Thoracic aorta (tissue), 2 donors: Measurements from ENCODE around the gene HHIPL1. TPM values are rescaled to one million over a fixed set of nuclear protein-coding genes. Genes with fewer than 3 reads are reported as not detected.

Source experiments
- ATAC-seq: fragments of 150-250 bp; one replicate; pipeline ENCODE4 v1.8.0; 2017; ENCODE audit warnings: low read depth; ENCODE audit not compliant: insufficient number of reproducible peaks, low FRiP score
- DNase-seq: peaks from one replicate; pipeline ENCODE4 v3.0.0-alpha.2; 2020; ENCODE audit warnings: low spot score
- H3K27ac ChIP-seq, 2 donors: fragments of 200-600 bp; sonication (generic); 1 replicate in 1 of 2; 2 replicates in 1 of 2; pipeline ENCODE4 v1.5.1; 2016; ENCODE audit warnings: mild to moderate bottlenecking in 2 of 2, moderate library complexity in 2 of 2
- H3K27me3 ChIP-seq: fragments of 200-600 bp; sonication (generic); replicated peaks from 2 replicates; pipeline ENCODE4 v1.6.0; 2016; ENCODE audit warnings: mild to moderate bottlenecking; ENCODE audit not compliant: insufficient read depth
- H3K36me3 ChIP-seq: fragments of 200-600 bp; sonication (generic); one replicate; pipeline ENCODE4 v1.5.1; 2016
- H3K4me1 ChIP-seq, 2 donors: fragments of 200-600 bp; sonication (generic); 1 replicate in 1 of 2; 2 replicates in 1 of 2; pipeline versions ENCODE4 v1.5.1 to v1.6.0; 2016; ENCODE audit warnings: low read depth in 2 of 2, mild to moderate bottlenecking in 1 of 2; ENCODE audit not compliant: control insufficient read depth in 1 of 2
- H3K4me3 ChIP-seq: fragments of 200-600 bp; sonication (generic); 2 replicates; pipeline ENCODE4 v1.5.1; 2016; ENCODE audit warnings: mild to moderate bottlenecking
- H3K9me3 ChIP-seq: fragments of 200-600 bp; sonication (generic); 2 replicates; pipeline ENCODE4 v1.5.1; 2016
- CTCF ChIP-seq: fragments of 200-600 bp; sonication (generic); IDR thresholded peaks from one replicate; pipeline ENCODE4 v1.5.1; 2019; ENCODE audit warnings: antibody characterized with exemption
- total RNA-seq, 2 donors: library from RNA; depleted of rRNA; stranded (reverse); fragments of >200 nt; gene quantifications; one replicate each; pipeline versions ENCODE4 v1.1.0 to v1.2.3, GENCODE V29; 2016

Gene HHIPL1
- total RNA-seq, 2 donors from 2014 or later, result 2.1 to 10.0 TPM

- Histone ChIP-seq H3K27ac (no peak overlapping the region), H3K27me3 (no peaks in the 10 kb centered on the region), H3K4me3 (no peak overlapping the region), H3K4me1 (no peaks in the 10 kb centered on the region), H3K9me3 (peaks cover 6% of the 10 kb centered on the region), H3K36me3 (no peaks in the 10 kb centered on the region)
- DNase-seq, result no peak
- ATAC-seq, result no peak
- no peak for TF ChIP-seq CTCF
Observed at GRCh38 chr14:99698236-99698635, 53.3 kb downstream of the HHIPL1 start.

DNA sequence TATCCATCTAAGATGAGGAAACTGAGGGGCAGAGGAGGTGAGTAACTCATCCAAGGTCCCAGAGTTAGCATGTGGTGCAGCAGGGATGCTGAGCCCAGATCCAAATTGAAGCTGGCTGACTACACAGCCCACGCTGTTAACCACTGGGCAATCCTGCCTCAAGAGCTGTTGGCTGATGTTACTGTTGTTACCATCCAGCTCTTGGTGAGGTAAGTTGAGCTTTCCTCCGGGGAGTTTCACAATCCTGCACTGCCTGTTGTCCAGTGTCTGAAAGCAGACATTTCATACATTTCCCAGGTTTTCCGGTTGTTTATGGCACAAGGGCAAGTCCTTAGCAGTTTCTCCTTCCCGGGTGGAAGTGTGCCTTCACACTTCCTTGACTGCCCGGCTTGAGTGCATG lies 53.7 kb downstream of the HHIPL1 start:
- Histone ChIP-seq H3K4me3 (no peak overlapping the region), H3K36me3 (no peaks in the 10 kb centered on the region), H3K27ac (no peak overlapping the region), H3K27me3 (no peaks in the 10 kb centered on the region), H3K4me1 (no peaks in the 10 kb centered on the region), H3K9me3 (peaks cover 10% of the 10 kb centered on the region)
- DNase-seq (no peak), ATAC-seq (no peak)
- TF ChIP-seq CTCF, result no peak

DNA sequence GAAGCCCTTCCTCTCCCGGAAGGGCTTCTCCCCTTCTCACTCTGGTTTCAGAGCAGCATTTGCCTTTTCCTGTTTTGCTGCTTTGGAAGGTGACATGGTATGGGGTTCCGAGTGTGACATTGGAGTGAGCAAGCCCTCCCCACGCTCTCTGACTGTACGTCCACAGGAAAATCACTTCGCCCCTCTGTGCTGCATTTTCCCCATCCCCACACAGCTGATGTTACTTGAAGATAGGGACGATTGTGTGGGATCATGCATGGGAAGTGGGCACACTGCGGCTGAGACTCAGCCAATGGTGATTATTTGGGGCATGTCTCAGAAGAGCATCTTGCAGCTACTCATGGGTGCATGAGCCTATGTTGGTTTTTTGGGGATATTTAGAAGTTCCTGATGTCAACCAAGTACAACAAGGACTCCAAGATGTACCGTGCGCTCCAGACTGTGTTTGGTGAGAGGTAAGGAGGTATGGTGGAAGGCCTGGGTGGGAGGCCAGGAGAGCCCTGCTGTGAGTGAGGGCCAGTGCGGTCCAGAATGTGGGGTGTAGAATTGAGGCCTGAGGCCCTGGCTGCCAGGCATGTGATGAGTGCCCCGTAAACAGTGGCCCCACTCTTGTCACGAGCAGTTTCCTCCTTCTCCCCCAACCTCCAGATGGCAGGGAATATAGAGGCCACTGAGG lies 54.3 kb downstream of the HHIPL1 start:
- no peak for ATAC-seq
- DNase-seq, result no peak
- Histone ChIP-seq H3K36me3 (no peaks in the 10 kb centered on the region), H3K27ac (no peak overlapping the region), H3K9me3 (peaks cover 14% of the 10 kb centered on the region), H3K27me3 (no peaks in the 10 kb centered on the region), H3K4me3 (no peak overlapping the region), H3K4me1 (no peaks in the 10 kb centered on the region)
- no peak for TF ChIP-seq CTCF

- Histone ChIP-seq H3K4me3 (no peak overlapping the region), H3K27me3 (no peaks in the 10 kb centered on the region), H3K36me3 (no peaks in the 10 kb centered on the region), H3K27ac (no peak overlapping the region), H3K4me1 (no peaks in the 10 kb centered on the region), H3K9me3 (peaks cover 15% of the 10 kb centered on the region)
- no peak for TF ChIP-seq CTCF
- ATAC-seq, result no peak
- no peak for DNase-seq
Observed at GRCh38 chr14:99699861-99700260, 54.9 kb downstream of the HHIPL1 start.

DNA sequence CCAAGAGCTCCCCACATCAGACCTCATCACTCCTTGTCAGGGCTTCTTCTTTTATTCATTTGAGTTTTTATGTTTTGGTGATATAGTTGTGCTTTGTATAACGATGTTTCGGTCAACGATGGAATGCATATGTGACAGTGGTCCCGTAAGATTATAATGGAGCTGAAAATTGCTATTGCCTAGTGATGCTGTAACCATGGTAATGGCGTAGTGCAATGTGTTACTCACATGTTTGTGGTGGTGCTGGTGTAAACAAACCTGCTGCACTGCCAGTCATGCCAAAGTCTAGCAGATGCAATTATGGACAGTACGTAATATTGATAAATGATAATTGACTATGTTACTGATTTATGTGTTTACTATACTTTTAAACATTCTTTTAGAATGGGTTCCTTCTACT lies 55.5 kb downstream of the HHIPL1 start:
- no peak for ATAC-seq
- TF ChIP-seq CTCF, result no peak
- H3K27ac ChIP-seq, result no peak overlapping the region
- no peak for DNase-seq
- peaks cover 15% of the 10 kb centered on the region for H3K9me3 ChIP-seq
- no peaks in the 10 kb centered on the region for H3K36me3 ChIP-seq
- H3K27me3 ChIP-seq, result no peaks in the 10 kb centered on the region
- no peak overlapping the region for H3K4me3 ChIP-seq
- no peaks in the 10 kb centered on the region for H3K4me1 ChIP-seq
